ENCODE results near the gene PNPLA2.

DNA sequence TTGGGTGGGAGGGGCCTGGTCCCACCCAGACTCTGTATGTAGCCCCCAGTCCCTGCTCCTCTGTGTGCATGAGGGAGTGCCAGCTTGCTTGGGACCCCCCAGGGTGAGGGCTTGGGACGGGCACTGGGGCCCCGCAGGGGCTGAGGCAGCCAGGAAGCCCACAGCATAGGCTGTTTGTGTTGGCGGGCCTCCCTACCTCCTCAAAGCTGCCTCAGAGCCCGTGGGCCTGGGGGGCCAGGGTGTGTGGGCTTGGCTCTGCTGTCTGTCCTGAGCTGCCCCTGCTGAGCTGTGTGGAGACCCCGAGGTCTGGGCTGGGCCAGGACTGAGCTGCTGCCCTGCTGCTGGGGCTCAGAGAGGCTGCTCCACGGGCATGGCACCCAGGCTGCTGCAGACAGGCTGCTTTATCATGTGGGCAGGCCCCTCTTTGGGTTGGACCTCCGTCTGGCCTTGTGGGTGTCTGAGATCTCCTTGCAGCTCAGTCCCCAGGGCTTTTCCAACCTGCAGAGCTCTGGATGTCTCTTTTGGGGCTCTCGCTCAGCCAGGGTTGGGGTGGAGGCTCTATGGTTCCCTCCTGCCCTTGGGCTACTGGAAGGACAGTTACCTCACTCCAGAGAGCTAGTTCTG, 27.3 kb downstream of the PNPLA2 start:
- TF ChIP-seq POLR2A (IDR thresholded peaks at IDR 0.05; ENCODE audit: low read length) (no peak), GATA1 (IDR thresholded peaks at IDR 0.05; ENCODE audit: low read depth, low read length) (no peak)
